Neural crest cell (in vitro differentiated cells): ENCODE data around the gene ZNF497. TPM values are rescaled to one million over a fixed set of nuclear protein-coding genes. Genes with fewer than 3 reads are reported as not detected.

Source experiments
- DNase-seq: peaks from one replicate; pipeline ENCODE4 v3.0.0; 2021; ENCODE audit warnings: low read depth, mixed read lengths, low spot score
- H3K27ac Mint-ChIP-seq: one replicate; pipeline ENCODE4 v1.8.0; 2021; ENCODE audit warnings: mild to moderate bottlenecking, mixed read lengths; ENCODE audit not compliant: unreplicated experiment
- H3K27me3 Mint-ChIP-seq: 2 replicates; pipeline ENCODE4 v1.8.0; 2021; ENCODE audit warnings: low read depth, mild to moderate bottlenecking, mixed read lengths
- H3K36me3 Mint-ChIP-seq: 2 replicates; pipeline ENCODE4 v1.8.0; 2021; ENCODE audit warnings: low read depth, mild to moderate bottlenecking, mixed read lengths
- H3K4me1 Mint-ChIP-seq: 2 replicates; pipeline ENCODE4 v1.8.0; 2021; ENCODE audit warnings: mixed read lengths
- H3K4me3 Mint-ChIP-seq: one replicate; pipeline ENCODE4 v1.8.0; 2021; ENCODE audit warnings: mild to moderate bottlenecking, mixed read lengths
- H3K9me3 Mint-ChIP-seq: 2 replicates; pipeline ENCODE4 v1.8.0; 2021; ENCODE audit warnings: mixed read lengths
- total RNA-seq: library from RNA; stranded (reverse); gene quantifications from 2 replicates; pipeline ENCODE4 v1.2.1, GENCODE V29; 2021
- TF ChIP-seq, protein P1 (sequence below): fragments of 200-600 bp; sonication (generic); conservative IDR thresholded peaks from 2 replicates; pipeline ENCODE4 v1.5.0; 2021; ENCODE audit warnings: antibody characterized with exemption, mild to moderate bottlenecking

ZNF497 gene
- total RNA-seq, 1 donor from 2014 or later: 8.4 TPM

DNA sequence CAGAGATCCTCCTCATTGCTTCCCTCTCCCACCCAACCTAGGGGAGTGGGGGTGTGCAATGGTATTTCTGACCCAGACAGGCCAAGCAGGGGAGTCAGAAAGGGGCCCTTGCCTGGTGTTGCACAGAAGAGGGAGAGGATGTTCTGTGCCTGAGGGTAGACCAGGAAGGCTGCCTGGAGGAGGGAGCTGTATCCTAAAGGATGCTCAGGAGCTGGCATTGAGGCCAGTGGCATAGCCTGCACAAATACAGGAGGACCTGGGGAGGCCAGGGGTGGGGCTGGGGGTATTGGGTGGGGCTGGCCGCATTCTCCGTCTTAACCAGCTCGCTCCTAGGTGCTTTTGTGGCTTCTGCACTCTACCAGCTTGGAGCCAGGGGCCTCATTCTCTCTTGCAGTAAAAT, 37.4 kb upstream of the ZNF497 start:
- TF ChIP-seq, protein P1, sequence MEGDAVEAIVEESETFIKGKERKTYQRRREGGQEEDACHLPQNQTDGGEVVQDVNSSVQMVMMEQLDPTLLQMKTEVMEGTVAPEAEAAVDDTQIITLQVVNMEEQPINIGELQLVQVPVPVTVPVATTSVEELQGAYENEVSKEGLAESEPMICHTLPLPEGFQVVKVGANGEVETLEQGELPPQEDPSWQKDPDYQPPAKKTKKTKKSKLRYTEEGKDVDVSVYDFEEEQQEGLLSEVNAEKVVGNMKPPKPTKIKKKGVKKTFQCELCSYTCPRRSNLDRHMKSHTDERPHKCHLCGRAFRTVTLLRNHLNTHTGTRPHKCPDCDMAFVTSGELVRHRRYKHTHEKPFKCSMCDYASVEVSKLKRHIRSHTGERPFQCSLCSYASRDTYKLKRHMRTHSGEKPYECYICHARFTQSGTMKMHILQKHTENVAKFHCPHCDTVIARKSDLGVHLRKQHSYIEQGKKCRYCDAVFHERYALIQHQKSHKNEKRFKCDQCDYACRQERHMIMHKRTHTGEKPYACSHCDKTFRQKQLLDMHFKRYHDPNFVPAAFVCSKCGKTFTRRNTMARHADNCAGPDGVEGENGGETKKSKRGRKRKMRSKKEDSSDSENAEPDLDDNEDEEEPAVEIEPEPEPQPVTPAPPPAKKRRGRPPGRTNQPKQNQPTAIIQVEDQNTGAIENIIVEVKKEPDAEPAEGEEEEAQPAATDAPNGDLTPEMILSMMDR: no peak
- H3K27me3 Mint-ChIP-seq: peaks cover 21% of the 10 kb centered on the region
- no peaks in the 10 kb centered on the region for H3K9me3 Mint-ChIP-seq
- no peak overlapping the region for H3K27ac Mint-ChIP-seq
- H3K4me3 Mint-ChIP-seq: peak overlapping the region; percentile 94
- peaks cover 12% of the 10 kb centered on the region for H3K36me3 Mint-ChIP-seq
- peaks cover 35% of the 10 kb centered on the region for H3K4me1 Mint-ChIP-seq
- DNase-seq: no peak

DNA sequence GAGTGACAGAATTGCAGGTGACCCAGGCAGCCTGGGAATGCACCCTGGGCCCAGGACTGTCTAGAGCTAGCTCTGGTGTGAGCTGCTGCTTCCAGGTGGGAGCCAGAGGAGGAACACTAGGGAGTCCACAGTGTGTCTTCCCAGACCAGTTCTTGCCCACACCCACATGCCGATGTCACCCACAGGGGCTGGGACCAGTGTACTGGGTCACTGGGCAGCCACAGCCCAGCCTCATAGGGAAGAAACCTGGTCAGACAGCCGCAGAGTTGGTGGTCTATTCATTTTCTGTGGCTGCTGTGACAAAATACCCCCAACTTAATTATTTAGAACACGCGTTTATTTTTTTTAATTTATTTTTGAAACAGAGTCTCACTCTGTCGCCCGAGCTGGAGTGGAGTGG, 36.0 kb upstream of the ZNF497 start:
- no peaks in the 10 kb centered on the region for H3K9me3 Mint-ChIP-seq
- peaks cover 31% of the 10 kb centered on the region for H3K4me1 Mint-ChIP-seq

DNA sequence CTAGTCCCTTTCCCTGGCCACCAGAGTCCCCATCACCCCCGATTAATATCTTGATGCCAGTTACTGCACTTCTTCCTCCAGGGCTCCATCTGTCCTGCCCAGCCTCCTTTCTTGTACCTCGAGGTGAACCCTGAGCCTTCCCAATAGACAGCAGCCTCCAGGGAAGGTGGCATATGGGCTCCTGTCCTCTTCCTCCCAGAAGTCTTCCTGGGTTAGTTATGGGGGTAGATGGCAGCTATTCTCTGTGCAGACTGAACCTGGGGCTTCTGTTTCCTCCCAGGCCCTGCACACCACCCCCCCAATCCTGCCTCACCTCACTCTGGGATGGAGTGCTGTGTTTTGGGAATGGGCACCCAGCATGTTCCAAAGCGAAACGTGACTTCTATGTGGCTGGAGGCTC, 35.5 kb upstream of the ZNF497 start:
- TF ChIP-seq, protein P1: no peak
- no peak for DNase-seq
- peaks cover 16% of the 10 kb centered on the region for H3K36me3 Mint-ChIP-seq
- no peak overlapping the region for H3K27ac Mint-ChIP-seq
- peak overlapping the region; percentile 81 for H3K4me3 Mint-ChIP-seq
- H3K27me3 Mint-ChIP-seq: peaks cover 27% of the 10 kb centered on the region
- no peaks in the 10 kb centered on the region for H3K9me3 Mint-ChIP-seq
- peaks cover 29% of the 10 kb centered on the region for H3K4me1 Mint-ChIP-seq

More for the DNA sequence above, 36.0 kb upstream of the ZNF497 start:
- TF ChIP-seq, protein P1: no peak
- no peak for DNase-seq
- peaks cover 16% of the 10 kb centered on the region for H3K36me3 Mint-ChIP-seq
- H3K27me3 Mint-ChIP-seq: peaks cover 27% of the 10 kb centered on the region
- peak overlapping the region; percentile 81 for H3K4me3 Mint-ChIP-seq
- no peak overlapping the region for H3K27ac Mint-ChIP-seq

DNA sequence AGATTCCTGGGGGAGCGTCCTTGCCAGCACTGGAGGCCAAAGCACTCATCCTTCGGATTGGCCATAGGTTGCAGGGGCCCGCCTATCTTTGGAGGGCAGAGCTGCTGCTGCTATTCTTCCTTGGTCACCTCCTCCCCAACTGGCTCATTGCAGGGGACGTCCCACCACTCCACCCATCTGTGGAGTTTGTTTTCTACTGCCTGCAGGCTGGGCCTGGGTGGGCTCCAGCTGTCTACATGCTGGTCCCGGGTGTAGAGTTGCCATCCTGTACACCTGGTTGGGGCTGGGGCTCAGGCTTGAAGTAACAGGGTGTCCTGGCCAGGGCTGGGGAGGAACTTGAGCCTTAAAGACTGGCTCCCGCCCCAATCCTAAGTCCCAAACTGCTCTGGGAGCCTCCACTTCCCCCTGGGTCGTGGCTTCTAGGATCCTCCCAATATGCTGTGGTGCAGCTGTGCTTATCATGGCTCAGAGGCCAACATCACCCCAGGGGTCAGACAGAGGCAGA, 35.0 kb upstream of the ZNF497 start:
- TF ChIP-seq, protein P1: no peak
- peaks cover 26% of the 10 kb centered on the region for H3K4me1 Mint-ChIP-seq
- no peak for DNase-seq
- peaks cover 16% of the 10 kb centered on the region for H3K36me3 Mint-ChIP-seq
- H3K9me3 Mint-ChIP-seq: no peaks in the 10 kb centered on the region
- peak overlapping the region; percentile 81 for H3K4me3 Mint-ChIP-seq
- H3K27me3 Mint-ChIP-seq: peaks cover 27% of the 10 kb centered on the region
- H3K27ac Mint-ChIP-seq: no peak overlapping the region

DNA sequence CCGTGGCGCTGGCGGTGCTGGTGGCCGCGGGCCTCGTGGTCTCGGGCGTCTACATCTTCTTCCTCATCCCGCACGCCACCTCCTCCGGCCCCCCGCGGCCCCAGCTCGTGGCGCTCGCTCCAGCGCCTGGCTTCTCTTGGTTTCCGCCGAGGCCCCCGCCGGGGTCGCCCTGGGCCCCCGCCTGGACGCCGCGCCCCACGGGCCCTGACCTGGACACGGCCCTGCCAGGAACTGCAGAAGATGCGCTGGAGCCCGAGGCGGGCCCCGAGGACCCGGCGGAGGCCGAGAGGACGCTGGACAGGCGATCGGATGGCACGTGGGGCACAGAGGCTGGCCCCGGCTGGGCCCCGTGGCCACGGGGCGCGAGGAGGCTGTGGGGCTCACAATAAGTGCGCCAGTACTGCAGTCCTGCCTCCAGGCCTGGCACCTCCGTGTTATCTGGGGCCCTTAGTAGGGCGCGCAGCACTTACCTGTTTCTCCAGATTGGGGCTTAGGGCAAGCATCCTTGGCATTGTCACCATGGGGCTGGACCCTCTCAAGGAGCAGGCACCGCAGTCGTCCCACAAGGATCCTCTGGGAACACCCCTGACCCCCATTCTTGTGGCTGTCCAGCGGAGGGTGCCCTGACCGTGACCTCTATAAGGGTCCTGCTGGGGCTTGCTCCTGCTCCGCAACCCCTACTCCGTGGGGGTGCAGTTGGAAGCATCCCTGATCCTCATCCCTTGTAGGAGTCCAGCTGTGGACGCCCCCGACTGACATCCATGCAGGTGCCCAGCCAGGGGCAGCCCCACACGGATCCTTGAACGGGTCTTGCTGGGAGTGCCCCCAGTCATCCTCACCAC, 34.4 kb upstream of the ZNF497 start:
- H3K36me3 Mint-ChIP-seq: peaks cover 16% of the 10 kb centered on the region
- no peak overlapping the region for H3K27ac Mint-ChIP-seq
- H3K4me3 Mint-ChIP-seq: peak overlapping the region; percentile 81
- TF ChIP-seq, protein P1: no peak
- peaks cover 26% of the 10 kb centered on the region for H3K4me1 Mint-ChIP-seq
- no peak for DNase-seq
- no peaks in the 10 kb centered on the region for H3K9me3 Mint-ChIP-seq
- H3K27me3 Mint-ChIP-seq: peaks cover 27% of the 10 kb centered on the region
